Mammary epithelial cell (primary cell): Measurements from ENCODE around the gene NUP62.

Experiments used
- EZH2 ChIP-seq: IDR thresholded peaks from 2 replicates; pipeline ENCODE4 v1.6.1; 2012; ENCODE audit warnings: low read length, inconsistent platforms, borderline replicate concordance
- TF ChIP-seq, protein P1 (sequence below), 2 donors: IDR thresholded peaks in 1 of 2; conservative IDR thresholded peaks in 1 of 2; 2 replicates each; pipeline ENCODE4 v1.5.1; 2011 to 2012; ENCODE audit warnings: inconsistent platforms in 2 of 2, low read length in 2 of 2, mild to moderate bottlenecking in 2 of 2, control low read depth in 1 of 2, low read depth in 1 of 2; ENCODE audit not compliant: insufficient read depth in 1 of 2; ENCODE audit errors: extremely low read depth in 1 of 2

DNA sequence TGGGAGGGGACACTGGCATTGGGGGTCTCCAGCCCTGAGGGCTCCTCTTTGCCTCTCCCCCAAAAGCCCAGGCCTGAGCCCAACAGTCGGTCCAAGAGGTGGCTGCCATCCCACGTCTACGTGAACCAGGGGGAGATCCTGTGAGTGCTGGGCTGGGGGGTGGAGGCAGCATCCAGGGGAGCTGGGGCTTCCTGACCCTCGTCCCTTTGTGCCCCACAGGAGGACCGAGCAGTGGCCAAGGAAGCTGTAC, 71.5 kb downstream of the NUP62 start:
- TF ChIP-seq, protein P1, sequence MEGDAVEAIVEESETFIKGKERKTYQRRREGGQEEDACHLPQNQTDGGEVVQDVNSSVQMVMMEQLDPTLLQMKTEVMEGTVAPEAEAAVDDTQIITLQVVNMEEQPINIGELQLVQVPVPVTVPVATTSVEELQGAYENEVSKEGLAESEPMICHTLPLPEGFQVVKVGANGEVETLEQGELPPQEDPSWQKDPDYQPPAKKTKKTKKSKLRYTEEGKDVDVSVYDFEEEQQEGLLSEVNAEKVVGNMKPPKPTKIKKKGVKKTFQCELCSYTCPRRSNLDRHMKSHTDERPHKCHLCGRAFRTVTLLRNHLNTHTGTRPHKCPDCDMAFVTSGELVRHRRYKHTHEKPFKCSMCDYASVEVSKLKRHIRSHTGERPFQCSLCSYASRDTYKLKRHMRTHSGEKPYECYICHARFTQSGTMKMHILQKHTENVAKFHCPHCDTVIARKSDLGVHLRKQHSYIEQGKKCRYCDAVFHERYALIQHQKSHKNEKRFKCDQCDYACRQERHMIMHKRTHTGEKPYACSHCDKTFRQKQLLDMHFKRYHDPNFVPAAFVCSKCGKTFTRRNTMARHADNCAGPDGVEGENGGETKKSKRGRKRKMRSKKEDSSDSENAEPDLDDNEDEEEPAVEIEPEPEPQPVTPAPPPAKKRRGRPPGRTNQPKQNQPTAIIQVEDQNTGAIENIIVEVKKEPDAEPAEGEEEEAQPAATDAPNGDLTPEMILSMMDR (conservative IDR thresholded peaks at IDR 0.05 in 1 of 2, IDR thresholded peaks at IDR 0.05 in 1 of 2; ENCODE audit: extremely low read depth in 1 of 2, insufficient read depth in 1 of 2, low read depth in 1 of 2, low read length in 2 of 2) = no peak
- no peak for TF ChIP-seq EZH2
